ENCODE measurements around the gene TRMT13.

The TRMT13 gene

GRCh38 chr1:100137602-100138001, 4.6 kb downstream of the TRMT13 start:
- DNase-seq (ENCODE audit: low read depth in 1 of 2, low spot score in 1 of 2) = no peak
- no peak overlapping the region for H3K4me3 ChIP-seq (replicated peaks; ENCODE audit: insufficient read depth, low read length)
- H3K27ac ChIP-seq (replicated peaks) = no peak overlapping the region
- no peak for TF ChIP-seq SPI1 (IDR thresholded peaks at IDR 0.05; ENCODE audit: borderline replicate concordance, low read depth)
- TF ChIP-seq, protein P1, sequence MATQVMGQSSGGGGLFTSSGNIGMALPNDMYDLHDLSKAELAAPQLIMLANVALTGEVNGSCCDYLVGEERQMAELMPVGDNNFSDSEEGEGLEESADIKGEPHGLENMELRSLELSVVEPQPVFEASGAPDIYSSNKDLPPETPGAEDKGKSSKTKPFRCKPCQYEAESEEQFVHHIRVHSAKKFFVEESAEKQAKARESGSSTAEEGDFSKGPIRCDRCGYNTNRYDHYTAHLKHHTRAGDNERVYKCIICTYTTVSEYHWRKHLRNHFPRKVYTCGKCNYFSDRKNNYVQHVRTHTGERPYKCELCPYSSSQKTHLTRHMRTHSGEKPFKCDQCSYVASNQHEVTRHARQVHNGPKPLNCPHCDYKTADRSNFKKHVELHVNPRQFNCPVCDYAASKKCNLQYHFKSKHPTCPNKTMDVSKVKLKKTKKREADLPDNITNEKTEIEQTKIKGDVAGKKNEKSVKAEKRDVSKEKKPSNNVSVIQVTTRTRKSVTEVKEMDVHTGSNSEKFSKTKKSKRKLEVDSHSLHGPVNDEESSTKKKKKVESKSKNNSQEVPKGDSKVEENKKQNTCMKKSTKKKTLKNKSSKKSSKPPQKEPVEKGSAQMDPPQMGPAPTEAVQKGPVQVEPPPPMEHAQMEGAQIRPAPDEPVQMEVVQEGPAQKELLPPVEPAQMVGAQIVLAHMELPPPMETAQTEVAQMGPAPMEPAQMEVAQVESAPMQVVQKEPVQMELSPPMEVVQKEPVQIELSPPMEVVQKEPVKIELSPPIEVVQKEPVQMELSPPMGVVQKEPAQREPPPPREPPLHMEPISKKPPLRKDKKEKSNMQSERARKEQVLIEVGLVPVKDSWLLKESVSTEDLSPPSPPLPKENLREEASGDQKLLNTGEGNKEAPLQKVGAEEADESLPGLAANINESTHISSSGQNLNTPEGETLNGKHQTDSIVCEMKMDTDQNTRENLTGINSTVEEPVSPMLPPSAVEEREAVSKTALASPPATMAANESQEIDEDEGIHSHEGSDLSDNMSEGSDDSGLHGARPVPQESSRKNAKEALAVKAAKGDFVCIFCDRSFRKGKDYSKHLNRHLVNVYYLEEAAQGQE (IDR thresholded peaks at IDR 0.05; ENCODE audit: insufficient replicate concordance, low read depth) = no peak
- TF ChIP-seq POLR2AphosphoS5 (IDR thresholded peaks at IDR 0.05; ENCODE audit: low read depth) = no peak
- TF ChIP-seq CTCF (IDR thresholded peaks at IDR 0.05; ENCODE audit: insufficient read depth, low read length) = no peak
- no peak for TF ChIP-seq GABPA (IDR thresholded peaks at IDR 0.05; ENCODE audit: low read depth)
- no peaks in the 10 kb centered on the region for H3K27me3 ChIP-seq (ENCODE audit: insufficient read depth, poor library complexity, severe bottlenecking)

DNA sequence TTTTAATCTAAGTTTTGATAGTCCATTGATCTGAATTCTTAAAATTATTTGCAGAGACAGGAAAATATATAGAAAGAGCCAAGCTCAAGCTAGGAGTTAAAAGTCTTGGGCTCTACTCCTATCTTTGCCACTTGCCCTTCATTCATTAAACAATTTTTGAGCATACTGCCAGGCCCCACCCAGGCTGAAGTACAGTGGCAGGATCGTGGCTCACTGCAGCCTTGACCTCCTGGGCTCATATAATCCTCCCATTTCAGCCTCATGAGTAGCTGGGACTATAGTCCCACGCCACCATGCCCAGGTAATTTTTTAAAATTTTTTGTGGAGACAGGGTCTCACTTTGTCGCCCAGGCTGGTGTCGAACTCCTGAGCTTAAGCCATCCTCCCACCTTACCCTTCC, 8.2 kb downstream of the TRMT13 start:
- no peak overlapping the region for H3K27ac ChIP-seq (replicated peaks)
- TF ChIP-seq POLR2AphosphoS5 (IDR thresholded peaks at IDR 0.05; ENCODE audit: low read depth) = no peak
- TF ChIP-seq, protein P1 (IDR thresholded peaks at IDR 0.05; ENCODE audit: insufficient replicate concordance, low read depth) = no peak
- TF ChIP-seq GABPA (IDR thresholded peaks at IDR 0.05; ENCODE audit: low read depth) = no peak

GRCh38 chr1:100142343-100142742, 9.4 kb downstream of the TRMT13 start:
- H3K27me3 ChIP-seq (ENCODE audit: insufficient read depth, poor library complexity, severe bottlenecking) = no peaks in the 10 kb centered on the region
- TF ChIP-seq GABPA (IDR thresholded peaks at IDR 0.05; ENCODE audit: low read depth) = no peak
- no peak for TF ChIP-seq SPI1 (IDR thresholded peaks at IDR 0.05; ENCODE audit: borderline replicate concordance, low read depth)
- TF ChIP-seq, protein P1 (IDR thresholded peaks at IDR 0.05; ENCODE audit: insufficient replicate concordance, low read depth) = no peak
- TF ChIP-seq POLR2AphosphoS5 (IDR thresholded peaks at IDR 0.05; ENCODE audit: low read depth) = no peak
- no peak for TF ChIP-seq CTCF (IDR thresholded peaks at IDR 0.05; ENCODE audit: insufficient read depth, low read length)
- DNase-seq (ENCODE audit: low read depth in 1 of 2, low spot score in 1 of 2) = no peak
- no peak overlapping the region for H3K27ac ChIP-seq (replicated peaks)
- no peak overlapping the region for H3K4me3 ChIP-seq (replicated peaks; ENCODE audit: insufficient read depth, low read length)

More for the DNA sequence above, 8.2 kb downstream of the TRMT13 start:
- Histone ChIP-seq H3K27me3 (ENCODE audit: insufficient read depth, poor library complexity, severe bottlenecking) (no peaks in the 10 kb centered on the region), H3K4me3 (replicated peaks; ENCODE audit: insufficient read depth, low read length) (no peak overlapping the region)
- no peak for DNase-seq (ENCODE audit: low read depth in 1 of 2, low spot score in 1 of 2)

All from HL-60 (cell line).